Superior temporal gyrus (tissue), 1 donor: ENCODE data around the gene MRPL54.

Experiments used
- DNase-seq: peaks from one replicate; pipeline ENCODE4 v3.0.0-alpha.2; 2016; ENCODE audit errors: extremely low spot score

The MRPL54 gene

GRCh38 chr19:3762501-3763459 is at the start of gene MRPL54:
Gene MRPL54, plus strand, starts transcription at chr19:3762682. Its CDS starts 19 bp downstream, at chr19:3762701.
- DNase-seq, result peak; percentile 100

DNA sequence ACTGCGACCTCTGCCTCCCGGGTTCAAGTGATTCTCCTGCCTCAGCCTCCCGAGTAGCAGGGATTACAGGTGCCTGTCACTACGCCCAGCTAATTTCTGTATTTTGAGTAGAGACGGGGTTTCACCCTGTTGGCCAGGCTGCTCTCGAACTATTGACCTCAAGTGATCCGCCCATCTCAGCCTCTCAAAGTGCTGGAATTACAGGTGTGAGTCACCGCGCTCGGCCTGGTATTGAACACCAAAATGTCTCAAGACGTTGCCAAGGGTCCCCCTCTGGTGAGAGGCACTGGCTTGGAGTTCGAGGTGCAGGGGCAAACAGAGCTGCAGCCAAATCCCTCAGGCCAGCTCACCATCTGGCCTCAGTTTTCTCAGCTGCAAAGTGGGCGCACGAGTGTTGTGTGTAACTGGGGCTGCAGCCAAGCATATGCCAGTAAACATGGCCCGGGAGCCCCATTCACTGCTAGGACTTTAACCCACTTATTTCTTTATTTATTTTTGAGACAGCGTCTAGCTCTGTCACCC is 46.3 kb upstream of the MRPL54 start:
- DNase-seq, result no peak

DNA sequence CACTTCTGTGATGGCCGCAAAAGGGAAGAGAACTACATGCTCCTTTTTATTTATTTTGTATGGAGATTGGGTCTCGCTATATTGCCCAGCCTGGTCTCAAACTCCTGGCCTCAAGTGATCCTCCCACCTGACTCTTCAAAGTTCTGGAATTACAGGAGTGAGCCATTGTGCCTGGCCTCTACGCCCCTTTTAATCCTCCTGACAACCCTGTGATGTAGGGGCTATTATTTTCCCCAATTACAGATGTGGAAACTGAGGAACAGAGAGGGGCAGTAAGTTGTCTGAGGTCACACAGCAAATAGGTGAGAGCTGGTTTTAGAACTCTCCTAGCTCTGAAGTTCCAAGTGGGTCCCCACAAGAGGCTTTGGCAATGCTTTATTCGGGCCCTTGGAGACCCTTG is 42.6 kb upstream of the MRPL54 start:
- no peak for DNase-seq

GRCh38 chr19:3720349-3720917 is 42.0 kb upstream of the MRPL54 start:
- DNase-seq, result no peak

DNA sequence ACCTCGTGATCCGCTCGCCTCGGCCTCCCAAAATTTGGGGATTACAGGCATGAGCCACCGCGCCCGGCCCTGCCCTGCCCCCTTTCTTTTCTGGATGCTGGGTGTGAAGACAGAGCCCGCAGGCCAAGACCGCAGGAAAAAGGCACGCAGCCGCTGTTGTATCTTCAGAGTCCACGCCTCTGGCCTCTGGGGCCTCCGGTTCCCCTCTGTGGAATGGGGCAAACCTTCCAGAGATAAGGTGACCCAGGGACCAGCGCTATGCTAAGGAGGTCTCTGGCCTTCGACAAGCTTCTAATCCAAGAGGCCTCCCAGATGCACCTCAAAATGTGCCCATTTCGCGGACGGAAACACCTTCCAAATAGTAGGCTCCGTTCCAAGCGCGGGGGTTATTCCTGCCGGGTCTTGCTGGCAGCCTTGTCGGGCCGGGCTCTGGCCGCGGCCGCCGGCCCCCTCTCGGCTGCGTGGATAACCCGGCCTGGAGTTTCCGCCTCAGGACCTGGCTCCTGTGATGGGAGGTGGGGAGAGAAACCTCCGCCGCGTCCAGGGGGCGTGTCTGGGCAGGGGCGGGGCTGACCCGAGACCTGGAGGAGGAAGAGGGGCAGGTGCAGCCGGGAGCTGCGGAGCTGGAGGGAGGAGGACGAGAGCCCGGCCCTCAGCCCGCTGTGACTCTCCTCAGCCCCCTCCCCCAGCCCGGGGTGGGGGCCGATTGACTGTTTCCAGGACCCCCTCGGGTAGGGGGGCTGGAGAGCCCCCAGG is 41.2 kb upstream of the MRPL54 start:
- DNase-seq, result peak; percentile 22

DNA sequence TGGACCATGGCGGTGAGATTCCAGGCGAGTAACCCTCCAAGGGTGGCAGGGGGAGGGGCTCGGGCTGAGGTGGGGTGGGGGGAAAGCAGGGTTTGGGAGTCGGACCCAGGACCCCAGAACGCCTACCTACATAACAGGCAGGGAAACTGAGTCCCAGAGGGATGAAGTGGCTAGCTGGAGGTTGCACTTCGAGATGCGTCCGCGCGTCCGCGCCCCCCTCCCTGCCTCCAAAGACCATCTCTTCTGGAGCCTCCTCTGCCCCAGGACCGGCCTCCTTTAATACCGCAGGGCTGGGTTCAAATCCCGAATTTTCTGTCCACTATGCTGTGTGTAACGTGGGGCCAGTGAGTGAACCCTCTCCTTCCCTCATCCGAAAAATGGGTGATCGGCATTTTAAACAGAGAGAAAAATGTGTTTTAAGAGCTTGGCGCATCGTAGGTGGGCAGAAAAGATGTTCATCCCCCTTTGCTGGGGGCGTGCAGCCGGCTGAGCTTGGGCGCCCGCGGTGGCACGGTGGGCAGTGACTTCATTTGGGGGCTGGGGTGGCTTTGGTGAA is 40.5 kb upstream of the MRPL54 start:
- DNase-seq, result no peak

- DNase-seq, result no peak
Measured at GRCh38 chr19:3722443-3723109, 39.9 kb upstream of the MRPL54 start.

- no peak for DNase-seq
Measured at GRCh38 chr19:3723110-3723488, 39.4 kb upstream of the MRPL54 start.

DNA sequence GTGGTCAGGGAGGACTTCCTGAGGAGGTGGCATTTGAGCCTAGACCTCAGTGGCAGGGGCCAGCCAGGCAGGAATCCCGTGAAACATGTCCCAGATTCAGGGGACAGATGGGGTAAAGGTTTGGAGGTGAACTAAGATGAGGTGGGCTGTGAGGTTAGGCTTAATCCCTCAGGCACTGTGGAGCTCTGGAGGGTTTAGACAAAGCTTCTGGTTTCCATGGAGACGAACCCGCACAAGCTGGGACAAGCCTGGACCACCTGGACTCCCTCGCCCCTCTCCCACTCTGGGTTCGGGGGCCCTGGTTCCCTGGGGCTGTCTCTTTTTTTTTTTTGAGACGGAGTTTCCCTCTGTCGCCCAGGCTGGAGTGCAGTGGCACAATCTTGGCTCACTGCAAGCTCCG is 38.6 kb upstream of the MRPL54 start:
- DNase-seq, result no peak

- no peak for DNase-seq
Measured at GRCh38 chr19:3725121-3725520, 37.4 kb upstream of the MRPL54 start.

- DNase-seq, result no peak
Measured at GRCh38 chr19:3725640-3726310, 36.7 kb upstream of the MRPL54 start.

- no peak for DNase-seq
Measured at GRCh38 chr19:3730457-3730958, 32.0 kb upstream of the MRPL54 start.

GRCh38 chr19:3732108-3732507 is 30.4 kb upstream of the MRPL54 start:
- DNase-seq, result no peak

DNA sequence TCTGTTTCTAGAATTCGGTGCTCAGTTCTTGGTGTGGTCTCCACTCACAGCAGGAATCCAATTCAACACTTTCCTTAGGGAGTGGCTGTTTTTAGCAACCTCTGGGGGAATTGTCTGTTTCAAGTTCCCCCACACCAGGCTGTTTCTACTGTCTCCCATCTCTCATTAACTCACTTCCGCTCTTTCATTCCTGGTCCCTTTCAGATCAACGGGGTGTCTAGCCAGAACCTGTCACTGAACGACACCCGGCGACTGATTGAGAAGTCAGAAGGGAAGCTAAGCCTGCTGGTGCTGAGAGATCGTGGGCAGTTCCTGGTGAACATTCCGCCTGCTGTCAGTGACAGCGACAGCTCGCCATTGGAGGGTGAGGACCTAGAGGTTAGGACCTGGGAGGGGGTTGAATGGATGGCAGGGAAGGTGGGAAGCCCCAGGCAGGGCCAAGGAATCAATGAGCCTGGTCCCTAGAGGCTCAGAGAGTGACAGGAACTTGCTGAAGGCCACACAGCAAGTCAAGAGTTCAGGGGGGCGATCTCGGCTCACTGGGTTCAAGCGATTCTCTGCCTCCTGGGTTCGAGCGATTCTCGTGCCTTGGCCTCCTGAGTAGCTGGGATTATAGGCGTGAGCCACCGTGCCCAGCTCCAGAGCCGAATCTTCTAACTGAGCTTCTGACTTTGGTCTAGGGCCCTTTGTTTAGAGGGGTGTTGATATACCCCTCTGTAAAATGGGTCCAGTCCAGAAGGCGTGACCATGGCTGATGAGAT is 28.8 kb upstream of the MRPL54 start:
- DNase-seq, result no peak

DNA sequence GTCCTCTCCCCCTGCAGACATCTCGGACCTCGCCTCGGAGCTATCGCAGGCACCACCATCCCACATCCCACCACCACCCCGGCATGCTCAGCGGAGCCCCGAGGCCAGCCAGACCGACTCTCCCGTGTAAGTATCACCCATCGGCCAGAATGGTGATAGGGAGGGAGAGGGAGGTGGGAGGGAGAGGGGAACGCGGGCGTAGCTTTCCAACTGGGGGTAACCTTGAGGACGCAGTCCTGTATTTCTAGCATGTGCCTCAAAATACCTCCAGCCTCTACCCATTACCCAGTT is 28.2 kb upstream of the MRPL54 start:
- no peak for DNase-seq

DNA sequence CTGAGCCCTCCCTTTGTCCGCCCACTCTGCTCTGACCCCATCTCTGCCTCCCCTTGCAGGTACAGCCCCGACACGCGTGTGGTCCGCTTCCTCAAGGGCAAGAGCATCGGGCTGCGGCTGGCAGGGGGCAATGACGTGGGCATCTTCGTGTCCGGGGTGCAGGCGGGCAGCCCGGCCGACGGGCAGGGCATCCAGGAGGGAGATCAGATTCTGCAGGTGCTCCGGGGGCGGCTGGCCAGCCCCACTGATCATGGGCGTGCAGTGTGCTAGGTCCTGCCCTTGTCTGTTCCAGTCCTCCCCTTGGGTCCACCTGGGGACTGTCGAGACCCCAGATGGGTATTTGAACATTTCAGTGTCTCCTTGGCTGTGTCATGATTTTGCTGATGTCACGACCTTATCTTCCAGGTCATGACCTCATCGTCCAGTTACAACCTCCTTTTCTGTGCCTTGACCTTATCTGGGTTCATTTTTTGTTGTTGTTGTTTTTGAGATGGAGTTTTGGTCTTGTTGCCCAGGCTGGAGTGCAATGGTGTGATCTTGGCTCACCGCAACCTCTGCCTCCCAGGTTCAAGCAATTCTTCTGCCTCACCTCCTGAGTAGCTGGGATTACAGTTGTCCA is 26.3 kb upstream of the MRPL54 start:
- DNase-seq, result no peak

DNA sequence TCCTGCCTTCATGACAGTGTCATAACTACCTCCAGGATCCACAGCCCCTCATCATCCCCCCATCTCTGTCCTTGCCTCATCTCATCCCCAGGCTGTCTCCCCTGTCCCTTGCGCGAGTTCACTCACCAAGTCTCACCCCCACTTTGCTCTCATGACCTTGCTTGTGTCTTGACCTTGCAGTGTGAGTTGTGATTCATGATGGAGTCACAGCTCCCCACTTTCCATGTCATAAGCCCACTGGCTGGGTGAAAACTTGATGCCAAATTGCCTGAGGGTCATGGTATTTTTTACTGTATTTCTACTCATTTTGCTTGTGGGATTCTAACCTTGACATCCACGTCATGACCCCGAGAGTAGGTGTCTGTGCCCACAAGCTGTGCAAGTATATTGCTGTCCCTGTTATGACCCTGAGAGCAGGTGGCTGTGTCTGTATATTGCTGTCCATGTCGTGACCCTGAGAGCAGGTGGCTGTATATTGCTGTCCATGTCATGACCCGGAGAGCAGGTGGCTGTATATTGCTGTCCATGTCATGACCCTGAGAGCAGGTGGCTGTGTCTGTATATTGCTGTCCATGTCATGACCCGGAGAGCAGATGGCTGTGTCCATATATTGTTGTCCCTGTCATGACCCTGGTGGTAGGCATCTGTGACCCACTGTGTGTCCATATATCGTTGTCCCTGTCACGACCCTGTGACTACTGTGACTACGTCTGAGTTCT is 24.8 kb upstream of the MRPL54 start:
- DNase-seq, result no peak

DNA sequence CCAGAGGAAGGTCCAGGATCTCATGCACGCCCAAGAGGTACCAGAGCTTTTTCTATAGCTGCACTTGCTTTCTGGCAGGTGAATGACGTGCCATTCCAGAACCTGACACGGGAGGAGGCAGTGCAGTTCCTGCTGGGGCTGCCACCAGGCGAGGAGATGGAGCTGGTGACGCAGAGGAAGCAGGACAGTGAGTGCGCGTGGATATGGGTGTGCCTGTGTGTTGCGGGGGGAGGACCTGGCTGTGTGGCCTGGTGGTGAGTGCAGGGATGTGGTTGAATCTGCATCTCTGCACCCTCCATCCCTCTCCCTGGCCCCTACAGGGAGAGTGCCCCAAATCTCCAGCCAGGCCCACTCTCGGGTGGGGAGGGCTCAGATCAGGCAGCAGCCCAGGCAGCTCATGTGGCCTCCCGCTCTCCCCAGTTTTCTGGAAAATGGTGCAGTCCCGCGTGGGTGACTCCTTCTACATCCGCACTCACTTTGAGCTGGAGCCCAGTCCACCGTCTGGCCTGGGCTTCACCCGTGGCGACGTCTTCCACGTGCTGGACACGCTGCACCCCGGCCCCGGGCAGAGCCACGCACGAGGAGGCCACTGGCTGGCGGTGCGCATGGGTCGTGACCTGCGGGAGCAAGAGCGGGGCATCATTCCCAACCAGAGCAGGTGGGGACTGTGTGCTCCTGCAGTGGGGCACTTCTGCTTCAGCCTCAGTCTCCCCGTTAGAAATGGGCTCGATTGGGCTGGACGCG is 23.8 kb upstream of the MRPL54 start:
- no peak for DNase-seq
